ENCODE data around the gene MRPL52. TPM values are rescaled to one million over a fixed set of nuclear protein-coding genes. Genes with fewer than 3 reads are reported as not detected.

MRPL52 gene
- total RNA-seq, 1 donor from 2014 or later: 182 TPM

GRCh38 chr14:22811722-22812121, 18.0 kb upstream of the MRPL52 start:
- Histone ChIP-seq H3K79me2 (ENCODE audit: insufficient read depth, low read length) (no peaks in the 10 kb centered on the region), H3K9me3 (ENCODE audit: insufficient read depth, low read depth, low read length) (no peaks in the 10 kb centered on the region), H4K20me1 (ENCODE audit: insufficient read depth, low read length) (no peaks in the 10 kb centered on the region), H2AFZ (ENCODE audit: low read depth, low read length) (no peak overlapping the region), H3K27me3 (ENCODE audit: insufficient read depth, low read length) (no peaks in the 10 kb centered on the region), H3K4me3 (ENCODE audit: insufficient read depth, low read depth, low read length) (no peak overlapping the region), H3K27ac (ENCODE audit: low read depth, low read length) (no peak overlapping the region), H3K4me2 (ENCODE audit: low read length) (no peak overlapping the region), H3K4me1 (ENCODE audit: insufficient read depth, low read length) (no peaks in the 10 kb centered on the region), H3K36me3 (ENCODE audit: insufficient read depth, low read length) (no peaks in the 10 kb centered on the region), H3K9ac (ENCODE audit: low read length) (no peak overlapping the region)
- no peak for DNase-seq (ENCODE audit: low read depth)
- Mint-ChIP-seq H3K9me3 (ENCODE audit: unreplicated experiment) (peaks cover 1% of the 10 kb centered on the region), H3K27ac (ENCODE audit: unreplicated experiment) (no peak overlapping the region), H3K27me3 (ENCODE audit: low read depth, unreplicated experiment) (no peaks in the 10 kb centered on the region), H3K4me3 (ENCODE audit: unreplicated experiment) (no peak overlapping the region), H3K36me3 (ENCODE audit: low read depth, unreplicated experiment) (peaks cover 2% of the 10 kb centered on the region), H3K4me1 (ENCODE audit: low read depth, unreplicated experiment) (peaks cover 19% of the 10 kb centered on the region)
- FAIRE-seq: no peak
- TF ChIP-seq, protein P1, sequence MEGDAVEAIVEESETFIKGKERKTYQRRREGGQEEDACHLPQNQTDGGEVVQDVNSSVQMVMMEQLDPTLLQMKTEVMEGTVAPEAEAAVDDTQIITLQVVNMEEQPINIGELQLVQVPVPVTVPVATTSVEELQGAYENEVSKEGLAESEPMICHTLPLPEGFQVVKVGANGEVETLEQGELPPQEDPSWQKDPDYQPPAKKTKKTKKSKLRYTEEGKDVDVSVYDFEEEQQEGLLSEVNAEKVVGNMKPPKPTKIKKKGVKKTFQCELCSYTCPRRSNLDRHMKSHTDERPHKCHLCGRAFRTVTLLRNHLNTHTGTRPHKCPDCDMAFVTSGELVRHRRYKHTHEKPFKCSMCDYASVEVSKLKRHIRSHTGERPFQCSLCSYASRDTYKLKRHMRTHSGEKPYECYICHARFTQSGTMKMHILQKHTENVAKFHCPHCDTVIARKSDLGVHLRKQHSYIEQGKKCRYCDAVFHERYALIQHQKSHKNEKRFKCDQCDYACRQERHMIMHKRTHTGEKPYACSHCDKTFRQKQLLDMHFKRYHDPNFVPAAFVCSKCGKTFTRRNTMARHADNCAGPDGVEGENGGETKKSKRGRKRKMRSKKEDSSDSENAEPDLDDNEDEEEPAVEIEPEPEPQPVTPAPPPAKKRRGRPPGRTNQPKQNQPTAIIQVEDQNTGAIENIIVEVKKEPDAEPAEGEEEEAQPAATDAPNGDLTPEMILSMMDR (IDR thresholded peaks at IDR 0.05; ENCODE audit: insufficient read depth, low read depth, low read length): no peak
- no peak for TF ChIP-seq EZH2 (IDR thresholded peaks at IDR 0.05; ENCODE audit: insufficient read depth, low read length)

DNA sequence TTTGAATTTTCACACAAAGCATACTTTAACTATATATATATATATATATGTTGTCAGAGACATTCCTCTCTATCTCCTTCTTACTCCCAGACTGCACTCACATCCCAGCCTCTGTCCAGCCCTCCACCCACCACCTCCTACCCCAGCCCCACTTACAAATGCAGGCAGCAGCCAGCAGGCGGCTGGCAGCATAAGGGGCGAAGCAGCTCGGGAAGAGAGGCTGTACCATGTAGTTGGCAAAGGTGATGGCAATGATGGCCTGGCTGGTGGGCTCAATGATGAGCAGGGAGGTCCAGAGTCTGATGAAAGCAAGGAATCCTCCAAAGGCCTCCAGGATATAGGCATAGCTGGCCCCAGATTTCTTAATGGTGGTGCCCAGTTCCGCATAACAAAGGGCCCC, 16.9 kb upstream of the MRPL52 start:
- Histone ChIP-seq H3K9me3 (ENCODE audit: insufficient read depth, low read depth, low read length) (no peaks in the 10 kb centered on the region), H3K4me2 (ENCODE audit: low read length) (no peak overlapping the region)

DNA sequence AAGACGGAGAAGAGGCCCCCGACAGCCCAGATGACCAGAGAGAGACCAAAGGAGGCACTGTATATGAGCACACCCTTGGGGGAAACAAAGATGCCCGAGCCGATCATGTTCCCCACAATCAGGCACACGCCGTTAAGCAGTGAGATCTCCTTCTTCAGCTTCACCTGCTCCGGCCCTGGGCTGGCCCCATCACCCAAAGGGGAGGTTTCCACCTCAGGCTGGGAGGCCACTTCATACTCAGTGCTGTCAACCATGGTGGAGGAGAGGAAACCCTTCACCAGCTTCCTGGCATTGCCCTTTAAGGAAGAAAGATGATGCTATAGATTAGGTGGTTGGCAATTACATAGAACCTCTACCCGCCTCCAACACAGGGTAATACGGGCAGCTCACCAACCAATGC, 16.5 kb upstream of the MRPL52 start:
- Histone ChIP-seq H2AFZ (ENCODE audit: low read depth, low read length) (no peak overlapping the region), H3K9me3 (ENCODE audit: insufficient read depth, low read depth, low read length) (no peaks in the 10 kb centered on the region), H3K4me1 (ENCODE audit: insufficient read depth, low read length) (no peaks in the 10 kb centered on the region), H3K36me3 (ENCODE audit: insufficient read depth, low read length) (no peaks in the 10 kb centered on the region), H3K4me2 (ENCODE audit: low read length) (no peak overlapping the region), H3K9ac (ENCODE audit: low read length) (no peak overlapping the region), H3K27ac (ENCODE audit: low read depth, low read length) (no peak overlapping the region), H3K27me3 (ENCODE audit: insufficient read depth, low read length) (no peaks in the 10 kb centered on the region), H4K20me1 (ENCODE audit: insufficient read depth, low read length) (no peaks in the 10 kb centered on the region), H3K4me3 (ENCODE audit: insufficient read depth, low read depth, low read length) (no peak overlapping the region), H3K79me2 (ENCODE audit: insufficient read depth, low read length) (no peaks in the 10 kb centered on the region)
- Mint-ChIP-seq H3K4me1 (ENCODE audit: low read depth, unreplicated experiment) (peaks cover 19% of the 10 kb centered on the region), H3K27ac (ENCODE audit: unreplicated experiment) (no peak overlapping the region), H3K9me3 (ENCODE audit: unreplicated experiment) (peaks cover 1% of the 10 kb centered on the region), H3K27me3 (ENCODE audit: low read depth, unreplicated experiment) (no peaks in the 10 kb centered on the region), H3K36me3 (ENCODE audit: low read depth, unreplicated experiment) (no peaks in the 10 kb centered on the region), H3K4me3 (ENCODE audit: unreplicated experiment) (no peak overlapping the region)
- TF ChIP-seq, protein P1 (IDR thresholded peaks at IDR 0.05; ENCODE audit: insufficient read depth, low read depth, low read length): no peak
- TF ChIP-seq EZH2 (IDR thresholded peaks at IDR 0.05; ENCODE audit: insufficient read depth, low read length): no peak
- DNase-seq (ENCODE audit: low read depth) (no peak), FAIRE-seq (no peak)

More for the DNA sequence above, 16.9 kb upstream of the MRPL52 start:
- Histone ChIP-seq H3K27ac (ENCODE audit: low read depth, low read length) (no peak overlapping the region), H3K4me1 (ENCODE audit: insufficient read depth, low read length) (no peaks in the 10 kb centered on the region), H4K20me1 (ENCODE audit: insufficient read depth, low read length) (no peaks in the 10 kb centered on the region), H3K4me3 (ENCODE audit: insufficient read depth, low read depth, low read length) (no peak overlapping the region), H3K36me3 (ENCODE audit: insufficient read depth, low read length) (no peaks in the 10 kb centered on the region), H3K27me3 (ENCODE audit: insufficient read depth, low read length) (no peaks in the 10 kb centered on the region), H3K9ac (ENCODE audit: low read length) (no peak overlapping the region), H2AFZ (ENCODE audit: low read depth, low read length) (no peak overlapping the region), H3K79me2 (ENCODE audit: insufficient read depth, low read length) (no peaks in the 10 kb centered on the region)
- H3K36me3 Mint-ChIP-seq (ENCODE audit: low read depth, unreplicated experiment): no peaks in the 10 kb centered on the region
- no peak overlapping the region for H3K4me3 Mint-ChIP-seq (ENCODE audit: unreplicated experiment)
- no peak for TF ChIP-seq EZH2 (IDR thresholded peaks at IDR 0.05; ENCODE audit: insufficient read depth, low read length)
- TF ChIP-seq, protein P1 (IDR thresholded peaks at IDR 0.05; ENCODE audit: insufficient read depth, low read depth, low read length): no peak
- no peaks in the 10 kb centered on the region for H3K27me3 Mint-ChIP-seq (ENCODE audit: low read depth, unreplicated experiment)
- peaks cover 1% of the 10 kb centered on the region for H3K9me3 Mint-ChIP-seq (ENCODE audit: unreplicated experiment)
- FAIRE-seq: no peak
- H3K4me1 Mint-ChIP-seq (ENCODE audit: low read depth, unreplicated experiment): peaks cover 17% of the 10 kb centered on the region
- DNase-seq (ENCODE audit: low read depth): no peak
- H3K27ac Mint-ChIP-seq (ENCODE audit: unreplicated experiment): no peak overlapping the region

Data from astrocyte (in vitro differentiated cells and primary cell).